ENCODE measurements around the gene NUP42. TPM values are rescaled to one million over a fixed set of nuclear protein-coding genes. Genes with fewer than 3 reads are reported as not detected.

NUP42 gene
- total and polyA plus RNA-seq, 10 of the 15 experiments (the other 5 are each of a cell fraction or from before 2014, with no cell fraction given), result 48.6 to 124 (median 74.3) TPM

DNA sequence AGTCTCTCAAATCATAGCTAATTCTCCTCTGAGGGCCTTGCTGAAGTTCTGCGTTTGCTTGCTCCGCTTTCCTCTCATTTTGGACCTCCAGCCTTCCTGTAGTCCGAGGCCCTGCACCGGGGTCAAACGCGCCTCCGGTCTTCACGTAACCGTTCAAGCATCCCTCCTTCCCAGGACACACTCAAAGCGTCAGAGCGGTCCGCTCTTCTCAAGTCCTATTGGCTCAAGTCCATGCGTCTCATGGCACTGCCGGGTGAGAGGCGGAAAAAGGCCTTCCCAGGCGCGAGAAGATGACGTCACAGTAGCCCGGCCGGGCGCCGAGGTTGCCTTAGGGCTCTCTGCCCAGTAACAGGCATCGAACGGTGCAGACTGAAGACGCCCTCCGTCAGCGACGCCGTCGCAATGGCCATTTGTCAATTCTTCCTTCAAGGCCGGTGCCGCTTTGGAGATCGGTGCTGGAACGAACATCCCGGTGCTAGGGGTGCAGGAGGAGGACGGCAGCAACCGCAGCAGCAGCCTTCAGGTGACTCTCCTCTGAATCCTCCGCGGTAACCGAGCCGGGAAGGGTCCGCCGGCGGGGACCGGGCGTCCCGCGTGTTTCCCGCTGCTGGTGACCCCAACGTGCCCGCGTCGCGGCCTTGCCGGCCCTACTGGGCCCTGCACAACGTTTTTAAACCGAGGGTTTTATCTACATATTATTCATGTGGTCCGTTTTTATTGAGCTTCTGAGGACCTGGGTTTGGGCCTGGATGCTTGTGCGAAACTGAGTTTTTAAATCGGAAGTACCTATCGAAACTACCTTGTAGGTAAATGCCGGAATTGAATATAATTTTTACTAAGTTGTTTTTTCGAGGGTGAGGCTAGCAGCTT lies at the start of gene NUP42 (continued):
- TF ChIP-seq KAT2A (conservative IDR thresholded peaks at IDR 0.05; ENCODE audit: control insufficient read depth, low read depth, low read length), result no peak
- TF ChIP-seq SIN3A (IDR thresholded peaks at IDR 0.05; ENCODE audit: low read depth, low read length), result peak; percentile 92
- no peak for TF ChIP-seq KDM1A (IDR thresholded peaks at IDR 0.05; ENCODE audit: borderline replicate concordance)
- no peak for TF ChIP-seq SREBF1 (IDR thresholded peaks at IDR 0.05; ENCODE audit: low read length)
- TF ChIP-seq ZNF207 (IDR thresholded peaks at IDR 0.05; ENCODE audit: borderline replicate concordance), result peak; percentile 65; the same call in 1 of the 2 replicates
- peak; percentile 36 to 44; a peak in 2 of 4 replicates for TF ChIP-seq IKZF2 (IDR thresholded peaks at IDR 0.05)
- no peak for TF ChIP-seq HSF1 (IDR thresholded peaks at IDR 0.05; ENCODE audit: low read depth, low read length)
- peak; percentile 100 for TF ChIP-seq ATF7 (IDR thresholded peaks at IDR 0.05; ENCODE audit: low read depth)
- TF ChIP-seq NRF1 (conservative IDR thresholded peaks at IDR 0.05; ENCODE audit: low read depth, low read length), result no peak
- TF ChIP-seq POLR2AphosphoS2 (IDR thresholded peaks at IDR 0.05; ENCODE audit: low read depth, low read length), result 0 out of 2 replicates have a peak, but pooled peaks have one; percentile 24
- no peak for TF ChIP-seq NFXL1 (IDR thresholded peaks at IDR 0.05; ENCODE audit: borderline replicate concordance)
- peak; percentile 87 for TF ChIP-seq IKZF1 (conservative IDR thresholded peaks at IDR 0.05)
- no peak for TF ChIP-seq BACH1 (IDR thresholded peaks at IDR 0.05; ENCODE audit: borderline replicate concordance)
- TF ChIP-seq, protein P1, sequence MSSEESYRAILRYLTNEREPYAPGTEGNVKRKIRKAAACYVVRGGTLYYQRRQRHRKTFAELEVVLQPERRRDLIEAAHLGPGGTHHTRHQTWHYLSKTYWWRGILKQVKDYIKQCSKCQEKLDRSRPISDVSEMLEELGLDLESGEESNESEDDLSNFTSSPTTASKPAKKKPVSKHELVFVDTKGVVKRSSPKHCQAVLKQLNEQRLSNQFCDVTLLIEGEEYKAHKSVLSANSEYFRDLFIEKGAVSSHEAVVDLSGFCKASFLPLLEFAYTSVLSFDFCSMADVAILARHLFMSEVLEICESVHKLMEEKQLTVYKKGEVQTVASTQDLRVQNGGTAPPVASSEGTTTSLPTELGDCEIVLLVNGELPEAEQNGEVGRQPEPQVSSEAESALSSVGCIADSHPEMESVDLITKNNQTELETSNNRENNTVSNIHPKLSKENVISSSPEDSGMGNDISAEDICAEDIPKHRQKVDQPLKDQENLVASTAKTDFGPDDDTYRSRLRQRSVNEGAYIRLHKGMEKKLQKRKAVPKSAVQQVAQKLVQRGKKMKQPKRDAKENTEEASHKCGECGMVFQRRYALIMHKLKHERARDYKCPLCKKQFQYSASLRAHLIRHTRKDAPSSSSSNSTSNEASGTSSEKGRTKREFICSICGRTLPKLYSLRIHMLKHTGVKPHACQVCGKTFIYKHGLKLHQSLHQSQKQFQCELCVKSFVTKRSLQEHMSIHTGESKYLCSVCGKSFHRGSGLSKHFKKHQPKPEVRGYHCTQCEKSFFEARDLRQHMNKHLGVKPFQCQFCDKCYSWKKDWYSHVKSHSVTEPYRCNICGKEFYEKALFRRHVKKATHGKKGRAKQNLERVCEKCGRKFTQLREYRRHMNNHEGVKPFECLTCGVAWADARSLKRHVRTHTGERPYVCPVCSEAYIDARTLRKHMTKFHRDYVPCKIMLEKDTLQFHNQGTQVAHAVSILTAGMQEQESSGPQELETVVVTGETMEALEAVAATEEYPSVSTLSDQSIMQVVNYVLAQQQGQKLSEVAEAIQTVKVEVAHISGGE (CRISPR knock-in tag; IDR thresholded peaks at IDR 0.05), result no peak; the same call in 1 of the 2 replicates
- peak; percentile 100 for TF ChIP-seq NBN (IDR thresholded peaks at IDR 0.05)
- 0 out of 2 replicates have a peak, but pooled peaks have one; percentile 47 for TF ChIP-seq ASH2L (IDR thresholded peaks at IDR 0.05; ENCODE audit: borderline replicate concordance, low read depth)
- no peak for TF ChIP-seq RAD21 (IDR thresholded peaks at IDR 0.05; ENCODE audit: insufficient read depth, low read depth, low read length)
- TF ChIP-seq, protein P2, sequence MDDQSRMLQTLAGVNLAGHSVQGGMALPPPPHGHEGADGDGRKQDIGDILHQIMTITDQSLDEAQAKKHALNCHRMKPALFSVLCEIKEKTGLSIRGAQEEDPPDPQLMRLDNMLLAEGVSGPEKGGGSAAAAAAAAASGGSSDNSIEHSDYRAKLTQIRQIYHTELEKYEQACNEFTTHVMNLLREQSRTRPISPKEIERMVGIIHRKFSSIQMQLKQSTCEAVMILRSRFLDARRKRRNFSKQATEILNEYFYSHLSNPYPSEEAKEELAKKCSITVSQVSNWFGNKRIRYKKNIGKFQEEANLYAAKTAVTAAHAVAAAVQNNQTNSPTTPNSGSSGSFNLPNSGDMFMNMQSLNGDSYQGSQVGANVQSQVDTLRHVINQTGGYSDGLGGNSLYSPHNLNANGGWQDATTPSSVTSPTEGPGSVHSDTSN (IDR thresholded peaks at IDR 0.05; ENCODE audit: insufficient replicate concordance, low read depth, low read length), result peak; percentile 7
- TF ChIP-seq ZNF24 (IDR thresholded peaks at IDR 0.05), result peak; percentile 13; the same call in 1 of the 2 replicates
- TF ChIP-seq FOS (IDR thresholded peaks at IDR 0.05; ENCODE audit: borderline replicate concordance, extremely low read depth, insufficient read length), result no peak
- peak; percentile 55 for TF ChIP-seq SP1 (IDR thresholded peaks at IDR 0.05; ENCODE audit: low read depth, low read length)
